HG03558 (cell line): Measurements from ENCODE around the gene GNG11.

Source experiments
- ATAC-seq: cut with Tn5 transposase; IDR thresholded peaks from one replicate; pipeline ENCODE4 v1.9.1; 2021; ENCODE audit warnings: moderate number of reproducible peaks; ENCODE audit not compliant: unreplicated experiment; ENCODE audit errors: extremely low read depth

GNG11 gene

DNA sequence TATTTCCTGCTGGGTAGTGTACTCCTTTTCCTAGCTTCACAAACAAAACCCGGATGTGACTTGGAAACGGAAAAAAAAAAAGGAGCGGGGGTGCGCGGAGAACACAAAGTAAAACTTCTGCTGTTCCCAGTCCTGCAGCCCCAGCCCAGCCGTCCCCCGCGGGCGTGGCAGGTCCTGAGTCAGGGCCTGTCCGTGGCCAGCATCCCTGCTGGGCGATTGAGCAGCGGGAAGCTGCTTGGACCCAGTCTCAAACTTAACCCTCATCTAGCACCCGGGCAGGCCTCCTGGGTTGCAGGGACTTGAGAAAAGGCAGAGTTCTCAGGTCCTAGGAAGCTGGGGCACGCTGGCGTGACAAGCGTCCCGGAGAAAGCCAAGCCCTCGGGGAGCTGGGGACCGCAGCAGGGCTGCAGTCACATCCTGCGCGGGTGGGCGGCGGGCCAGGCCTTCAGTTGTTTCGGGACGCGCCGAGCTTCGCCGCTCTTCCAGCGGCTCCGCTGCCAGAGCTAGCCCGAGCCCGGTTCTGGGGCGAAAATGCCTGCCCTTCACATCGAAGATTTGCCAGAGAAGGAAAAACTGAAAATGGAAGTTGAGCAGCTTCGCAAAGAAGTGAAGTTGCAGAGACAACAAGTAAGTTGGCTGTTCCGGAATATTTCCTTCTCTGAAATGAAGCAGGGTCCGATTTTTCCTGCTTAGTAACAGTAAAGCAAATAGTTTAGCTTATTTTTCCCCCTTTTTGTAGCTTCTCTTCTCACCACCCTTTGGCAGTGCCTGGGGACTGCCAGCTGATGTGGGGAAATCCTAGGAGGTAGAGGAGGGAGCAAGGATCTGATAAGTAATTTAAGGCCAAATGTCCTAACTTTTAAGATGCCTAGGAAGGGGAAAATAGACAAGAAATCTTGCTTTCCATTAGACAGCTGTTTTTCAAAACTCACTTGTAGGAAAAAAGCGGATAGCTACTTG is at the start of gene GNG11:
TSS of gene GNG11 (plus strand) at position 129 of the 960 bp plus-strand sequence. CDS start at position 532, 403 bp downstream.
- ATAC-seq: no peak

DNA sequence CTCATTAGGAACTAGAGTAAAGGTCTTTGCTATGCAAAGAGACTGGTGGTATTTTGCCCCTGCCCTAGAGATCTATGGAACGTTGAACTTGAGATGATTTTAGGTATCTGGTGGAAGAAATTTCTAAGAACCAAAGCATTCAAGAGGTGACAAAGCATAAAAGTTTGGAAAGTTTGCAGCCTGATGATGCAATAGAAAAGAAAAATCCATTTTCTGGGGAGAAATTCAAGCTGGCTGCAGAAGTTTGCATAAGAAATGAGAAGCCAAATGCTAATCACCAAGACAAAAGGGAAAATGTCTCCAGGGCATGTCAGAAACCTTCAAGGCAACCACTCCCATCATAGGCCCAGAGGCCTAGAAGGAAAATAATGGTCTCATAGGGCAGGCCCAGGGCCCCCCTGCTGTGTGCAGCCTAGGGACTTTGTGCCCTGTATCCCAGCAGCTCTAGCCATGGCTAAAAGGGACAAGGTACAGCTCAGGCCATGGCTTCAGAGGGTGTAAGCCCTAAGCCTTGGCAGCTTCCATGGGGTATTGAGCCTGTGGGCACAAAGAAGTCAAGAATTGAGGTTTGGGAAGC is 47.4 kb upstream of the GNG11 start:
- ATAC-seq: no peak

DNA sequence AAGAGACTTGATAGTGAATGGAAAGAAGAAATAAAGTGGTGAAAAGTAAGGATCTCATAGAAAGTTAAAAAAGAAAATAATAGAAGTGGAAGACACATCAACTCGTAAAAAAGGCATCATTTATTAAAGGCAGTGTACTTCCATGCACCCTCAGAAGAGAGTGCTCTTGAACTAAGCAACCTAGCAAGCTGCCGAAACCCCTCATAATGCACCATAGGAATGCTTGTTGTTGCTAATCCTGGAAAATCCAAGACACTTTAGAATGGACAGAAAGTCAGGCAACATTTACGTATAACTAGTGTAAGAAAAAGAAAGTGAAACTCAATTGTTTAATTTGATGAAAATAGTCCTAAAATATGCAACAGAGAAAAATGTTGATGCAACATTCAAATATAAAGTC is 43.8 kb upstream of the GNG11 start:
- ATAC-seq: no peak

DNA sequence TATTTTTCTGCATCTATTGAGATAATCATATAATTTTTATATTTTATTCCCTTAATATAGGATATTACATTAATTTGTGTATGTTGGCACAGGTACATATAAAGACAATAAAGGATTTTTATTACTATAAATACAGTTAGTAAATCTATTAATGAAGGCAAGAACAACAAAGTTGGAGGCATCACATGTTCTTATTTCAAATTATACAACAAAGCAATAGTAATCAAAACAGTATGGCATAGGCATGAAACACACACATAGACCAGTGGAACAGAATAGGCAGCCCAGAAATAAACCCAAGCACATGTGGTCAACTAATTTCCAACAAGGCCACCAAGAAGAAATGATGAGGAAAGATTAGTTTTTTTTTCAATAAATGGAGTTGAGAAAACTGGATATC is 42.2 kb upstream of the GNG11 start:
- no peak for ATAC-seq

DNA sequence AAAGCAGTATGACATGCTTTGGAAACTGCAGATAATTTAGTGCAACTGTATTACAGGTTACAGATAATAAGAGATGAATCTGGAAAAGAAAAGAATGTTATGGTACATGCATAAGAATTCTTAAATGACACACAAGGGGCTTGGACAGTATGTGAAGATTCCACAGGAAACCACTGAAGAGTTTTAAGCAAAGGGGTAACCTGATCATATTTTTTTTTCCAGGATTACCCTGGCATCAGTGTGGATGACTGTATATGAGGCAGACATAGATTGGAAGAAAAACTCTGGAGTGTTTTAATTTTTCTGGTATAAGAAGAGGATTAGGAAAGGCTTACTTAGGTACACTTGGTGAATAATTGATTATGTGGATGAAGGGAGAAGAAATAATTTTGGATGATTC is 39.1 kb upstream of the GNG11 start:
- ATAC-seq: no peak

DNA sequence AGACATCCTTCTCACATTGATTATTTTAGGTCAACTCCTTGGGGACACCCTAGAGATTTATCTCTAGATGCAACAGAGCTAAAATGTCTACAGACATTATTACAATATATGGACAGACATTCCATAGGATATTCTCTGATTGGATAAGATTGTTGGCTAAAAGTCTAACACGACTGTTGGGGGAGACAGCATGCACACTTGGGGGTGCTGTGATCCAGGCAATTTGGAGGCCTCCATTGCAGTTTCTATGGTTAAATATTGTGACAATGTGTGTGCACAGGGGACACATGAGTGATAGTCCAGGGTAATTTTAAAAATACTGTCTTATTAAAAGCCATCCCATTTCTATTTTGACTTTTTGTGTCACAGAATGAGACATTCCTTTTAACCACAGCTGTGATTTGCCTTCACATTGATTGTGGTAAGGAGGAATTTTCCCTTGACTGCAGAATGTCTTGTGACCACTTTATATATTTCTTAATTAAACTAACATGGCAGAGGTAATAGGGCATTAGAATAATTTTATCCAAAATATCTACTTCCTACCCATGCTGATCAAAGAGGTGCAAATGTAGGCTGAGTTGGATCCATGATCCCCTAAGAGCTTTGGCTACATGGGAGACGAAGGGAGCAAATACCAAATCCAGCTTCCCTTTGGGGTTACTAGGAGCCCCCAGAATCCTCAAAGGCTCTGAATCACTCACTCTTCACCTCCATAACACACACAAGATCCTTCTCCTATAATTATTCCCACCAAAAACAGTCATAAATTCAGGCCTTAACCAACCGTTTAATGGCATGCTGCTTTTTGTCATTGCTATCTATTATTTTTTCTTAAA is 38.2 kb upstream of the GNG11 start:
- no peak for ATAC-seq

DNA sequence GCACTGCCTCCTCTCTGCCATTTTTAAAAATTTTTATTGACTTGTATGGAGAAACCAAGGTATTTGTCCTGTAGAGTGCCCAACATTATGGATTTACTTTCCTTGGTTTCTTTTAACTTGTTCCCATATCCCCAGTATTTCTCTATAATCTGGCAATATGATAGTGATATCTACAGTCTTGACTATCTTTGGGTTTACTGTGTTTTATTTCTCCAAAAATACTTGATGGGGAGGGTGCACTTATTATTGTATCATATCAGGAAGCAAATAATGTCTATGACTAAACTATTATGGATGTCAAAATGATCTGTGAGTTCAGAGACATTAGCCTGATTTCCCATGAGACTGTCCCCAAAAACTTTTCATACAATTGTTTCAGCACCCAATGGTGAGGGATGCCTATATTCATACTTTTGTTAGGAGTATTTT is 37.6 kb upstream of the GNG11 start:
- ATAC-seq: no peak

DNA sequence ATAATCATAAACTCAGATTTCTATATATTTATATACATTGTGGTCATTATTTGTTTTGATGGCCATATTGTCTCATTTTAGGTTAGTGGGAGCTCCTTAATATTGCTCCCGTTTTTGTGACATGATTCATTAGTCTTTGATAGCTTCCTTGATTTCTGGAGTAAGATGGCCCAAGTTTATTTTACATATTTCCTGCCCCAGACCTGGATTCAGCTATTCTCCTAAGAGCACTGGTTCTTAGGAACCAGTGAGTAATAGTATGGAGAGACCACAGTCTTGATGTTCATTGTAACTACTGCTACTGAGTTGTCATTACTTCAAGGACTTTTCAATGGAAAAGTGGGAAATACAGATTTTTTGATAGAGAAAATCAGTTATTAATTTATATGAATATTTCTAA is 37.0 kb upstream of the GNG11 start:
- ATAC-seq: no peak

DNA sequence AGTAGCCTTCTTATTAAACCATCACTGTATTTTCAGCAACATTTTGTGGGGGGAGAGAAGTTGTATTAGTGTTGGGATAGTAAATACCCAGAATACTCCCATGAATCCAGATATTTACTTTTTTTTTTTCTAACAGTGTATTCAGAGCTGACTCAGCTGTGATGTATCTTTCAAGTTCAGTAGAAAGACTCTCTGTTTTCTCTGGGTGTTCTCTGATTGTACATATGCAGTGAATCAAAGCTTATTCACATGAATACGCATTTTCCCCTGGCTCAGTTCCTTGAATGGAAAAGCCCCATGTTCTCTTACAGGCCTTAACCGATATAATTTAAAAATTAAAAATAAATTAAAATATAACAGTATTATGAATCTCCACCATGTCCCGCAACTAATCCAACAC is 32.3 kb upstream of the GNG11 start:
- ATAC-seq: no peak

DNA sequence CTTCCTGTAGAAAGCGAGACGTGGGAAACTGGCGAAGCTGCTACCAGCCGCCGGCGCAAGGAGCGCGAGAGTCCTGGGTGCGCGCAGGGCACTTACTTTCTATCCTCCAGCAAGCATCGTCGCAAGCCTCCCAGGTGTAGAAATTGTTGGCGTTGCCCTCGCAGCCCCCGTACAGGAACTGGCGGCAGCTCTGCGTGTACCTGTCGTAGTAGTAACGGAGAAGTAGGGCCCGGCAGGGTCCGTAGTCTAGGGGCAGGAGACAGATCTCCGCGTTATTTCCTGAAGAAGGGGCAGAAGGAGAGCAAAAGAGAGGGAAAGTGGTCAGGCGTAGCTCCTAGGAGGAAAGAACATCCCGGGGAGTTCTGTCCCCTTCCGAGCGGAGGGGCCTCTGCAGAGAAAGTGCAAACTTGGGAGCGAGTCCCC is 31.5 kb upstream of the GNG11 start:
- ATAC-seq: no peak

DNA sequence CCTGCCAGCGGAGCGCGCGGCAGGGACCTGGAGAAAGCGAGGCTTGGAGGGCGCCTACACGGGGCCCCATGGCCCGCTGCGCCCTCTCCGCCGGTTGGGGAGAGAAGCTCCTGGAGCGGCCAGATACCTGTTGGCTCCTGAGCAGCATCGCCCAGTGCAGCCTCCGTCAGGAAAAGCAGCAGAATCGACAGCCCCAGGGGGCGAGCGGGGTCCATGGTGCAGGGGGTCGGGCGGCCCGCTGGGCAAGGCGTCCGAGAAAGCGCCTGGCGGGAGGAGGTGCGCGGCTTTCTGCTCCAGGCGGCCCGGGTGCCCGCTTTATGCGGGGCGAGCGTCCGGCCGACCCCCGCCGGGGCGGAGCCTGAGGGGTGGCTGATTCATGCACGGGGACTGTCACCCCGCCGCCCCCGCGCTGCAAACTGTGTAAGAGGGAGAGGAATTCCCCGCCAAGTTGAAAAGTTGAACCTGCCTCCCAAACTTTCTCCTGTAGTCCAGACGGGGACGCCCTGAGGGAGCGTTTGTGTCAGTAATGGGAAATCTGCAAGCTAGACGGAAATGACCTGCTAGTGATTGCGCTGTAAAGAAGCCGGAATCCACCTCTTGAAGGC is 31.0 kb upstream of the GNG11 start, which contains the start of gene TFPI2:
TSS of gene TFPI2 (minus strand) at position 290 of the 605 bp plus-strand sequence. CDS start at position 215, 75 bp downstream.
- ATAC-seq: no peak

DNA sequence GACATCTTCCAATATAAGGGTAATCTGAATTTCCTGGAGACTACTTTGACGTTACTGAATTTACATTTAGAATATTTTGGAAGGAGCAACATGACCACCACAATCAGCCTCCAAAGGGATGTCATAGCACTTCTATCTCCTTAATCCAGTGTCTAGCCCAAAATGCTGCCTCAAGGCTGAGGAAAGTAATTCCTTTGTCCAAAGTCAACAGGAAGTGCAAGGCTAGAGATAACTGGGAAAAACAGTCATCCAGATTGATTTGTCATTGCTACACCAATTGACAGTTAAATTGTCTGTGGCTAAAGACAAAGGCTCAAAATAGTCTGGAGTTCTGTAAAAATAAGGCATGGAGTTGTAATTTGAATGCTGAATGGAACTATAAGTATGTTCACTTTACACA is 27.1 kb upstream of the GNG11 start:
- no peak for ATAC-seq

DNA sequence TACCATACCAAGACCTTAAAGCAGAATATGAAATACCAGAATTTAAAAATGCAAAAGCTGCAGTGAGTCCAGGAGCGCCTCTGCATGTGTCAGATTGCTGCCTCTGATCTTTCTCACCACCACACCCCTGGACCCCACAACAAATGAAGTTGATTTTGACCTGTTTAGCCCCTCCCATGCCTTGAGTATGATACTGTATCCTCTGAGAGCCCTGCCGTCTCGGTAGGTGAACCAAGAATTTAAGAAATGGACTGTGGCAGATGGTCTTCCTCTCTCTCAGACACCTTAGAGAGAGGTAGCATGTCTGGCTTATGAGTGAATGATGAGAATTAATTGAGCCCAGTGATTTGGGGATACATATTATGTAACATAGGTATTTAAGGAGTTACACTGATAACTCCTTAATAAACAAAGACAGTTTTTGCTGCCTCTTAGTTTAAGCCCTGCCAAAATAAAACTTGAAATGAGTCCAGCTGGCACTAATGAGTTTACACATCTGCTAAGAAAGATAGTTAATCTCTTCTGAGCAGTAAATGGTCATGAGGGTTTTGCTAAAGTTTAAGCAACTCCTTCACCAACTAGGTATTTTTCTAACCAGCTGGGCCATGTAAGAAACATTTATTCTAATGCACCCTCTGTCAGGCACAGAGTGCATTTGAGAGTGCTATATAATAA is 26.4 kb upstream of the GNG11 start:
- ATAC-seq: no peak

DNA sequence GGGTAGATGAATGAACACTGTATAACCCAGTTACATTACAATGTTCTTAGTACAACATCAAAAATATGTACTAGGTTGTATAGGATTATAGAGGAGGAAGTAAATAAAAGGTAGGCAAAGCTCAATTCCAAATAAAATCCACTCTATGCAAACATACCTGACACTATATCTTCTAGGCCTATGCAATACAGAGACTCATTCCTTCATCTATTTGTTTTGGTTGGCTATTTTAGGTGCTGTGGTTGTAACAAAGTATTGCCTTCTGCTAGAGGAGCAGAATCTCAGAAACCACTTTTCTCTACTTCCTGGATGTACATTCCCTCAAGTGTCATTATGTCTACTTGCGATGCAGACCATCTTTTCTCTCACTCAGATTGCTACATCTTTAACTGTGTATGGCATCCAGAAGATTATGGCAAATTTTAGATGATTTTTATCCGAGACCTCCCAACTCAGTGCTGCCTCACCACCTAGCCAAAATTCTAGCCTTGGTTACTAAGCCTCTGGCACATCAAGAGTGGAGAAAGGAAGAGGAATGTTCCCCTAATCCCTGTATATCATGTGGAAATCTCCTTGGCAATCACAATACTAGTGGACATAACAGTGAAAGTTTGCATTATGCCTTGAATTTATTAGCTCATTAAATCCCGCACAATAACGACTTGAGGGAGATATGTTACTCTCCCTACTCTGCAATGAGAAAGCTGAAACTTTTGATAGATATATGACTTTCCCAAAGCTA is 25.5 kb upstream of the GNG11 start:
- no peak for ATAC-seq

DNA sequence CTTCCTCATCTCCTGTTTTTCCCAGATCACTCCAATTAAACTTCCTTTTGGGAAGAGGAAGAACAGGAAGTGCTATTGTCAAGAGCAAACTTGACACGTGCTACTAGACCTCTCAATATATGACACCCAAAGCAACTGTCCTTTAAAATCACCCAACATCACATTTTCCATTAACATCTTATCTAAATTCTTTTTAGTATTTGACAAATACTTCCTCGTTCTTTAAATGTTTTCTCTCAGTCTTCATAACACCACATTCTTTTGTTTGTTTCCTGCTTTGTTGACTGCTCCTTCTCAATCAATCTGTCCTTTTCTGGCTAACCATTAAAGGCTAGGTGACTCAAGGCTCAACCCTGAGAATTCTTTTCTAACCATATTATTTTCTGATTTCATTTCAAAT is 23.9 kb upstream of the GNG11 start:
- no peak for ATAC-seq

DNA sequence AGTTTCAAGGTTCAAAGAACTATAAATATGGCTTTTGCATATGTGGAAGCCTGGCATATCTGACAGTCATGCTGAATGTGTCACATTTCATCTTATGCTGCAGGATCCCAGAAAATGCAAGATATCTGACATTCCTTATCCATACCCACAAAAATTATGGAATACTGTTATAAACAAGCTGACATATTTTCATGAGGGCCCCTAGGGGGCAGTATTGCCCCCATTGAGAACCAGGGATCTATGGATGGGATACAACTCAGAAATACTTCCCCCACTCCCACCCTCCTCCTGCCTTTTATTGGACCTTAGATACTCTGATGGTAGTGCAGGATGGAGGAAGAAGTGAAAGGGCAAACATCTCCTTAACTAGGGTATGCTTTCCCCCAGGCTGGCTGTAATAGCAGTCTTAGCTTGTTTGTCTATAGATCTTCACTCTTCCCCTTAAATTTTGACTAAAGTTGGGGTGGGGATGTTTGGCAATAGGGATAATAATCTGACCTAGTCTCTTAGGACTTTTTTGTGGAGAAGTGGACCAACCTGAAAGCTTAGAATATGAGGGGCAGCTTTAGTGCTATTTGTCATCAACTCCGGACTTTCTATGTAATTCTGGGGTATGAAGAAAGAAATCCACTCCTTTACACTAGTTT is 18.6 kb upstream of the GNG11 start:
- no peak for ATAC-seq

DNA sequence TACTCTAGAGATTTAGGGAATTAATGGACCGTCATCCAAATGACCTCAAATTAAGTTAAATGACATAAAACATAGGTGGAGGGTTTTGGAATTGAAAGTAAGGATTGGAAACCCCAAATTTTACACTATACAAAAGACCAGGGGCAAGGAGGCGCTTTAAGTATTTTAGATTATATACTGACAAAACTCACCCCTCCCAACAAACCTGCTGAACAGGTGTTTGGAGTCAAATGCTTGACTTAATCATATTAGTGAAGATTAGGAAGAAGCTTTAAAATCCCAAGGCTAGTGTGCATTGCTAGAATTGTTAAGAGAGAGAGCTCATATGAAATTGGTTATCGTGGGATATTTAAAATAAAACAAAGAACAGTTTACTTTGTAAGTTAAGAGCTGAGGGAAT is 15.3 kb upstream of the GNG11 start, which contains the start of gene GNGT1:
TSS of gene GNGT1 (plus strand) at position 301 of the 400 bp plus-strand sequence. CDS start 180 bp downstream, outside the sequence.
- ATAC-seq: no peak
